Right lung (tissue), 5 donors: Measurements from ENCODE around the gene MTMR1. TPM values are rescaled to one million over a fixed set of nuclear protein-coding genes. Genes with fewer than 3 reads are reported as not detected.

Source experiments
- DNase-seq, 2 donors: peaks; one replicate each; pipeline ENCODE4 v3.0.0-alpha.2; 2013
- polyA plus RNA-seq, 5 donors: library from polyadenylated mRNA; unstranded; fragments of 120-200 nt; gene quantifications; one replicate each; pipeline versions ENCODE4 v1.2.1 to v1.2.3, GENCODE V29; 2013; ENCODE audit warnings: inconsistent platforms in 1 of 5, low replicate concordance in 1 of 5; ENCODE audit not compliant: insufficient read length in 5 of 5, insufficient read depth in 1 of 5

Gene MTMR1
- polyA plus RNA-seq, 5 donors: 16.5 to 23.8 (median 21.5) TPM

GRCh38 chrX:150761176-150761818, 68.1 kb downstream of the MTMR1 start:
- no peak for DNase-seq

DNA sequence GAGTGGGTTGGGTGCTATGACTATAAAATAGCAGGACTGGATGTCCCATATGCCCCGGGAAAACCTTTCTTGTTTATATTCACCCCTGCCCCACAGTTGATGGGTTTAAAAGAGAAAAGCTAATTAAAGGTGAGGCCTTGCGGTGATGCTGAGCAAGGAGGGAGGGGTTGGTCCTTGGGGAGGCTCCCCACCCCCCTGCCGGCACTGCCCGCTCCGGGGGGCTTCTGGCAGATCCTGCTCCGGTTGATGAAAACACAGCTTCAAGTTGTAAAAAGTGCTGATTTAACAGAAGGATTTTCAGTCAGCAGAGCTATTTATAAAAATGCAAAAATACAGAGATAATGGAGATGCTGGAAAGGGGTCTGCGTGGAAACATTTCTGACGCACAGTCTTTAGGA, 68.6 kb downstream of the MTMR1 start:
- DNase-seq: no peak

GRCh38 chrX:150762258-150763165, 69.3 kb downstream of the MTMR1 start:
- DNase-seq: no peak

DNA sequence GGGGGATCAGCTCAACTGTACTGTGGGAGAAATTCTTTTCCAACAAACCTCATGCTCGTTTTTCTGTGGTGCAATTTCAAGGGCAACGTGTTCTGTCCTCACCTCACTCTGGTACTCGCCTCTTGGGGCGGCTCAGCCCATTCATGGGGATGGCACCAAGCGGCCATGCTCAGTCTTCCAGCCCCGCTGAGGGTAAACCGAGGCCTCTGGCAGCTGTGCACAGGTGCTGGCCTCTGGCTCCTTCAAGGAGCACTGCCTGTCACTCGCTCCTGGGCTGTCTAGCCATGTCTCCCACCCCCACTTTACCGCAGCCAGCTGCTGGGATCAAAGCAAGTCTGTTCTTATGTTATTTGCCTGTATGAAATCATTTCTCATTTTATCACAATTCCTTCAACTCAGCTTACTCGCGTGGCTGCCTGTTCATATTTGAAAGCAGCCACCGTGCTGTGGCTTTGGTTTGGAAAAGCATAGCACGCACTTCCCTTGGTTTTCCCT, 70.2 kb downstream of the MTMR1 start:
- no peak for DNase-seq

DNA sequence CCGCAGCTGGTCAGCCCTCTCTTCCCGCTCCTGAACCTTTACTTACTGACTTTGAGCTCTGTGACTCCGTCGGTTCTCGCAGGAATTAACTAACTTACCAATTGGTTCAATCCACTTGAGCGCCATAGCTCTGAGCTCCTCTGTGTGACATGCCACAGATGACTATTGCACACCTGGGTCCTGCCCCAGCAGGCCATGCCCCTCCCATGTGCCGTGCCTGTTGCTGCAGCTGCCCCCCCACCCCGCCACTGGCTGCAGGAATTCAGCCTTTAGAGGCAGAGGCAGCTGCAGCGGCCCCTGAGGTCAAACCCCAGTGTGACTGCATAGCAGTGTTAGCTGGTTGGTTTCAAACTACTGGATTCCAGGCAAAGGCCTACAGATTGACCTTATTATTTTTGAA, 70.6 kb downstream of the MTMR1 start:
- no peak for DNase-seq

DNA sequence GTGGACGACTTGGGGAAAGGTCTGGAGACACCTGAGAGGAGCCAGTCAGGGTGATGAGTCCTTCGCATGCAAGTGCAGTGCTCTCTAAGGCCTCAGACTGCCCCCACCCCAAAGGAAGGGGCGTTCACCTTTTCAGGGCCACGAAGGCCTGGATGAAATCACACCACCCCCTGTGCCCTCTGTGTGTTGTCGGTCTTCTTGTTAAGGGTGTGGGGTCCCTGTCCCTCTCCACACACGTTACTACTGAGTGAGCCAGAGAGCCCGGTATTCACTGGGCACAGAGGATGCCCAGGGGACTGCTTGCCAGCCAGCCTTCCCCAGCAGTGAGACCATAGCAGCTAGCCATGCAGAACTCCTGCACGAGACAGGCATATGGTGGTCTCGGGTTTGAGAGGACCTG, 72.0 kb downstream of the MTMR1 start:
- no peak for DNase-seq

- DNase-seq: no peak
Measured at GRCh38 chrX:150765782-150766350, 72.7 kb downstream of the MTMR1 start.

GRCh38 chrX:150766351-150767044, 73.3 kb downstream of the MTMR1 start:
- no peak for DNase-seq

GRCh38 chrX:150767045-150767395, 73.8 kb downstream of the MTMR1 start:
- DNase-seq: no peak

DNA sequence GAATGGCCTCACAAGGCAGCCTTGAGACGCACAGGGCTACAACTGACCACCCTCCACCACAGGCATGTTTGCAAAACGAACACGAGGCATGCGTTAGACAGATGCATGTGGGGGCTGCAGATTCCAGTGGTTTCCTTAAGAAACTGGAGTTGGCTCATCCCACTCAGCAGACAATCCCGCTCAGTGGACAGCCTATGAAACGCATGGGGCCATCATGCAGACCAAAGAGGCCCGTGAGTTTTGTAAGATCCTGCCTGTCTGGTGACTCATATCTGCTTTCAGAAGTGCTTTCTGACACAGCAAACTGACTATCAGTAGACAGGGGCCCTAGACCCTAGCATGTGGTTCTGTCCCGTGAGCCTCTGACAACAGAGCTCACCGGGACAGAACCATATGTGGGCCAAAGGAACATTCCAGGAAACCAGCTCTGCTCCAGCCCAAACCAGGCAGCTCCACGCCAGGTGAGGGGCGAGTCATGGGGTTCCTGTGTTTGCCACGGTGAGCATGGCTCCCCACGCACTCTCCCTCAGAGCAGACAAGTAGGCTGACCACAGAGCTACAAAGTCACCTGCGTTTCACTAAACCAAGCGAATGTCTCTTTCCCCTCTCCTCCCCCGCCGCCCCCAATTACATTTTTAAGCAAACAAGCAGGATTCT, 74.4 kb downstream of the MTMR1 start:
- DNase-seq: no peak

- no peak for DNase-seq
Measured at GRCh38 chrX:150768132-150768485, 74.9 kb downstream of the MTMR1 start.

DNA sequence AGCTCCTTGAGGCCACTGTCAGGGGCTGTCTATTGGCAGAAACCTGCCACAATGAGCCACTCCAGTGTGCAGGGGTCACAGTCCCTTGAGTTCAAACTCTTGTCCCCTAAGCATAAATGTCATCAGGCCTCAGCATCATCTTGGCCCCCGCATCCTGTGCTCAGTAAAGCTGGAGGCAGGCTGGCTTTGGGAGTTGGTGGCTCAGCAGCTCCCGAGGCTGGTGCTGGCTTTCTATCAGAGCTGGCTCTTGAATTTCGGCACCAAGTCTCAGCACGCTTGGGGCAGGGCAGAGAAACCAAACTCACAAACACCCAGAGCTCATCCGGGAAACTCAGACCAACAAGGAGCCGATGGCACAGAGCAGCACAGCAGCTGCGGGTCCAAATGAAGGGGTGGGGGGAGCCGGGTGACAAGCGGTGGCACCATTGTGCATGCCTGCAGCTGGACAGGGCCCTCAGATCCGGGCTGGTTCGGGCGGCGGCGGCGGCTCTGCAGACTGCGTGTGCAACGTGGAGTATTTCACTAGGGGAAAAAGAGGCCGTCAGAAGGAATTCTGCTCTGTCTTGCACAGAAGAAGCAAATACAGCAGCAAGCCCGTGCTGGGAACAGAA, 75.5 kb downstream of the MTMR1 start:
- no peak for DNase-seq

DNA sequence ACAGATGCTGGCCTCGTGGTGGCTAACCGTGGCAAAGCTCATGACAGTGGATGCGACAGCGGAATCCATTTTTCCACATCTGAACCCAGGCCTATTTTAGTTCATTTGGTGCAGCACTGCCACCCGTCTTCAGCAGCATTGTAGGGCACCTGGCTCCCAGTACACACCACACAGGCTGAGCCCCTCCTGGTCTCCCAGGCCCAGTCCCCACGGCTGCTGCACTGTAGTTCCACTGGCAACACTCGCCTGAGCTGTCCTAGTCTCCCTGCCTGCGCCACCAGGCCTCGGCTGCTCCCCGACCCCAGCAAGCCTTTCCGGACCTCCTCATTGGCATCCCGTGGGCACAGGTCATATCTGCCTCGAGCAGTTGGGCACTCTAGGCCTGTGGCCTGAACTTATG, 76.2 kb downstream of the MTMR1 start:
- DNase-seq: no peak

DNA sequence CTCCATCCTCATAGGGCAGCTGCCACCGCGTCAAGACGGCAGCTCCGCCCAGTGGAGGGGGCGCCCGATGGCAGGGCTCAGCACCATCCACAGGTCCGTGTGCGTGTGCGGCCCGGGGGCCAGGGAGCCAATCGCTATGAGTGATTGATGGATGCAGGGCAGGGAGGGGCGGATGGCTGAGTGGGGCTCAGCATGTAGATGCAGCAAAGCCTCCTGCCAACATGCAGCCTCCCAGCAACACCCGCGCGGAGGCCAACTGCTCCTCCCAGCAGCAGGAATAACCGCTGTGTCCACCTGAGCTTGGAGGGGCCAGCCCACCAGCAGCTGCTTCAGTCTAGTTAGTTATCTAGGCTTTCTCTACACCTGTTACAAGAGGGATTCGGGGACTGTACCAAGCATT, 77.4 kb downstream of the MTMR1 start:
- DNase-seq: no peak

DNA sequence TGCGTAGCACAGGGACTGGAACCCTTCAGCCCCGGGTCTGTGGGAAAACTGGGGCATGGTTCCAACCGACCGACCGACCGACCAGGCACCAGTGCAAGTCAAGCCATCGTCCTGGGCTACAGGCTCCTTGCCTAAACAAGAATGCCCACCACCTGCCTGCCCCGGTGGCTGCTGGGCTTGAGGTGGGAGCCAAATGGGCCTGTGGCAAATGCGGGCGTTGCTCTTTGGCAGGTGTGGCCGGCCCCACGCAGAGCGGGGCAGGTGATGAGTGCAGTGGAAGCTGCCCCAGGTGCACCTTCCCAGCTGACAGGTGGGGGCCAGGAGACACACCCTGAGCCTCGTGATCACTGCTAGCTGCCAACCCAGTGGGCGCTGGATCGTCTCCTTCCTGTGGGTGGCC, 77.9 kb downstream of the MTMR1 start:
- DNase-seq: no peak

DNA sequence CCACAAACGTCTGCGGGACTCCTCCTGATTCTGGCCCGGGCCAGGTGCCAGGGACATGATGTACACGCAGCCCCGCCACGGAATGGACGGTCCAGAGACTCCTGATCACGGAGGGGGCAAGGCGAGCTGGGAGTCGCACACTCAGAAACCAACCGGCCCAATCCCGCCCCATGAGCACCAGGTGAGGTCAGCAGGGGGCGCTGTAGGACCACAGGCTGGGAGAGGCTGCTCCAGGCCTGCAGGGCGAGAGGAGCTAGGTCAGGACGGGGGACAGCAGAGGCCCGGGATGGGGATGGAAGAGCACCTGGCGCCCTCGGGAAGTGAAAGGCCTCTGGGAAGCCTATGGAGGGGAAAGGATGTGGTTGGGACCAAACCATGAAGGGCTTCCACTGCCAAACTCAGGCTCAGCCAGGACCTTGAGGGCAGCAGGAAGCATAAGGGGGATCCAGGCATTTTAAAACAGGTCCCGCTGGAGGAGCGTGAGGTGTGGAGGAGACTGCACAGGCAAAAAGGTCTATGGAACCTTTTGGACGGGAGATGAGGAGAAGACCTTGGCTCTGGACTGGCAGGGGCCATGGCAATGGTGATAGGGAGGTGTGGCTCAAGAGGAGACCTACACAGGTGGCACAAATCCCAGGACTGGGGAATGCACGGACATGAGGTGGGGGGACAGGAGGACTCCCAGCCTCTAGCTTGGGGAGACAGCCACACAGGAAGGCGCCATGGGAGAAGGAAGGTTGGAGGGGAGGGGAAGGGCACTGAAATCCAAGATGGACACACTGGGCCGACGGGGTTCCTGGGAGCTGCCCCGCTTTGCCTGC, 79.2 kb downstream of the MTMR1 start:
- peak; percentile 15 to 35 for DNase-seq

- no peak for DNase-seq
Measured at GRCh38 chrX:150773117-150773516, 79.9 kb downstream of the MTMR1 start.

- no peak for DNase-seq
Measured at GRCh38 chrX:150773634-150774033, 80.4 kb downstream of the MTMR1 start.

GRCh38 chrX:150774798-150775568, 81.8 kb downstream of the MTMR1 start:
- DNase-seq: no peak
